ENCODE measurements around the gene KCNQ1.

The KCNQ1 gene

DNA sequence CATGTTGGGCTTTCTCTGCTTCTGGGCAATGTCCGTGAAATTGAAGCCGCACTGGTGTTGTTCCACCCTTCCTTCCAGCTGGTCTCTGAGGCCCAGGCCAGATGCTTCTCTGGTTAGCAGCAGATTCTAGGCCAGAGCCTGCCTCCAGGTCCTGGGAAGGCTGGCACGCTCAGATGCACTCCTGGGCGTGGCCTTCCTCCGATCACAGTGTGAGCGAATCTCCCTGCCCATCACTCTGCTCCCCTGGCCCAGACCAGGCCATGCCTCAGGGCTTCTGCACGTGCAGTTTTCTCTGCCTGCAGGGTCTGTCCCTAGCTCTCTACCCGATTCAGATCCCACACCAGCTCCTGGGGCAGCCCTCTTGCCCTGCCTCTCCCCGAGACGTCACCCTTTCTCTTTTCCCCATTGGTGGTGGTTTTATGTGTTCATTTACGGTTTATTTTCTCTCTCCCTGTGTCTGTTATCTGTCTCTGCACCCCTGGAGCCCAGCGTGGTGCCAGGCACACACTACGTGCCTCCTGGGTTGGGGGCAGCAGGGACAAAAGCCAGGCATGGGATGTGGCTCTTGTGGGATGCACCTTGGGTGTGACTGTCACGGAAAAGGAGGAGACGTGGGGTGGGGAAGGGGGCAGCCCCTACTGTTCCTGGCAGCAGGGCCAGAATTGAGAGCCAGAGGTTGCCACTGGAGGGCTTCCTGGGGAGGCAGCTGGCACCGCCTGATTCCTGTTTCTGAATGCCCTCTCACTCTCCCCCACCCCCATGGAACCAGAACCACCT lies 66.0 kb downstream of the KCNQ1 start:
- no peak for DNase-seq (ENCODE audit: low read depth)

DNA sequence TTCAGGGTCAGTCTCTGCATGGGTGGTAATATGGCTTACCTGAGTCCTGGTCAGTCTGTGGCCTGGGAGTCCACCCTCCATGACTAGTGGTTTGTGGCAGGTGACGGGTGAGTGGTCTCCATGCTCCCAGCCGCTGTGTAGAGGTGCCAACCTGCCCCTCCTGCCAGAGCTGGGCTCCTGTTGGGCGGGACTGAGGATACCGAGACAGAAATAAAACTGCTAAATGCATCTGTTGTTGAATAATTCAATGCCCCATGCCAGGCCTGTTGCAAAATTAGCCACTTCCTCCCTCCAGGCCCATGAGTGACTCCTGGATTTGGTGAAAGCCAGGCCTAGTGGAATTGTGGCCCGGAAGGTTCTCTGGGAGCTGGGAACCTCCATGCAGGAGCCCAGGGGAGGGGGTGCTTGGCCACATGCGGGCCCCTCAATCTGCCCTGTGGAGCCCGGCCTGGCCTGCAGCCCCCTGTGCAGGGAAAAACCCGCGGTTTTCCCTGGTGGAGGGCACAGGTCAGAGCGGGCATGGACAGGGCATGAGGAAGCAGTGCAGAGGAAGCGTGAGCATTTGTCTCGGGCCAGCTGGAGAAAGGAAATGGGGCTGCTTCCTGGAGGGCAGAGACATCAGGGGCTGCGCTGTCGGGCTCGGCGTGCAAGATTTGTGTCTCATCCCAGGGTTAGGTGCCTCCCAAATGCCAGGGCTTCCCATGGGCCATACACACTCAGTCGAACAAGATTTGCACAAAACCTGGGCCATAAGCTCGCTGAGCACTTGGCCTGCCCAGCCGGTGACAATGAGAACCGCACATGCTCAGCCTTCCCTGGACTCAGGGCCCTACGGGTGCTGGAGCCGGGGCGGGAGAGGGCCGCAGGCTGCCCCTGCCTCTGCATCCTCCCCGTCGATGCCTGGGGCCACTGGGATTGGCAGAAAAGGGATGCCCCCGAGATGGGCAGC lies 66.9 kb downstream of the KCNQ1 start:
- DNase-seq (ENCODE audit: low read depth): no peak

DNA sequence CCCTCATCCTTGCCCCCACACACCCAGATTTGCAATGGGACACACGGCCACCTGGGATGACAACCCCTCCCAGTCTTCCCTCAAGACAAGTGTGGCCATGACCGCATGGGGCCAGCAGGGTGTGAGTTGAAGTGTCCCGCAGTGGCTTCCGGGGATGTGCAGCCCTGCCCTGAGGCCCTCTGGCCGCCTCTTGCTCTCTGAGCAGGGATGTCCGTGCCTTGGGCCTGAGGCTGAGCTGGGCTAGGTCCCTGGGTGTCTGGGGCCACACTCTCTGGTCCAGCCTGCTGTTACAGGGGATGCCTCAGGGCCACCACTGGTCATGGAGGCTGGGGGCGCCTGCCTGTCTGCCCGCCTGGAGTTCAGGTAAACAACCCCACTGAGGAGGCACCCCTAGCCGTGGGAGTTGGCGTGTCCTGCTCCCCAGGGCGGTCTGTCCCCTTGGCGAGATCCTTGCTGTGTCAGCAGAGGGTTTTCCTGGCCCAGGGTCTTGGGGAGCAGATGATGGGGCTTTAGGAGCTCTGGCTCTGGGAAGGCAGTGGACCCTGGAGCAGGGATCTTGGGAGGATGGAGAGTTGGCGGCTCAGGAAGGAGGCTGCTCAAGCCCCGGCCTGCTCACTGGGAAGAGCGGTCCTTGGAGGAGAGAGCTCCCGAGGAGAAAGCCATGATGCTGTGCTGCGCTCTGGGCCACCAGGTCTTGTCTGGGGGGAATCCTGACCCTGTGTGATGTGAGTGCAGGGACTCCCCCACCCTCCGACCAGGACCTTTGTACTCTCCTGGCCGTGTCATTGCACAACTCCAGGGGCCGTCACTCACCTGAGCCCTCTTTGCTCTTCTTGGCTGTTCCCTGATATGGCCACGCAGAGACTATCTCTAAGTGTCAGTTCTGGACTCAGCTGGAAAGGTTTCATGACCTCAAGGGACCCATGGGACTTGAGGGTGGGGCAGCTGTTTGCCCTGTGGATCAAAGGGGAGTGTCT lies 67.9 kb downstream of the KCNQ1 start:
- no peak for DNase-seq (ENCODE audit: low read depth)

DNA sequence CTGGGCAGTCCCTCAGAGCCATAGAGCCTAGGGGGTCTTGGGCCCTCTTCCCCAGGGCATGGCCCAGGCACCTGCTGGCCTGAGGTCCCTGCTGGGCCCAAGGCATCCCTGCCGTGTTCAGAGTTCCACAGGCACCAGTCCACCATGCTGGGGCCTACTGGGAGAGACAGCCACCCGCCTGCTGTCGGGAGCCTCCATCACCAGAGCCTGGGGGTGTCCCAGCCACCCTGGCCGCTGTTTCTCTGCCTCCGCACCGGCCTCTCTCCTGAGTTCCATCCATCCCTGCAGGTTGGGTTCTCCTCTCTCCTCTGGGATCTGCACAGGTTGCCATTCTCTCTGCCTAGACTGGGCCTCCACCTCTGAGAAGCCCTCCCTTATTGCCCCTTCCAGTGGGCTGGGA lies 68.6 kb downstream of the KCNQ1 start:
- no peak for DNase-seq (ENCODE audit: low read depth)

DNA sequence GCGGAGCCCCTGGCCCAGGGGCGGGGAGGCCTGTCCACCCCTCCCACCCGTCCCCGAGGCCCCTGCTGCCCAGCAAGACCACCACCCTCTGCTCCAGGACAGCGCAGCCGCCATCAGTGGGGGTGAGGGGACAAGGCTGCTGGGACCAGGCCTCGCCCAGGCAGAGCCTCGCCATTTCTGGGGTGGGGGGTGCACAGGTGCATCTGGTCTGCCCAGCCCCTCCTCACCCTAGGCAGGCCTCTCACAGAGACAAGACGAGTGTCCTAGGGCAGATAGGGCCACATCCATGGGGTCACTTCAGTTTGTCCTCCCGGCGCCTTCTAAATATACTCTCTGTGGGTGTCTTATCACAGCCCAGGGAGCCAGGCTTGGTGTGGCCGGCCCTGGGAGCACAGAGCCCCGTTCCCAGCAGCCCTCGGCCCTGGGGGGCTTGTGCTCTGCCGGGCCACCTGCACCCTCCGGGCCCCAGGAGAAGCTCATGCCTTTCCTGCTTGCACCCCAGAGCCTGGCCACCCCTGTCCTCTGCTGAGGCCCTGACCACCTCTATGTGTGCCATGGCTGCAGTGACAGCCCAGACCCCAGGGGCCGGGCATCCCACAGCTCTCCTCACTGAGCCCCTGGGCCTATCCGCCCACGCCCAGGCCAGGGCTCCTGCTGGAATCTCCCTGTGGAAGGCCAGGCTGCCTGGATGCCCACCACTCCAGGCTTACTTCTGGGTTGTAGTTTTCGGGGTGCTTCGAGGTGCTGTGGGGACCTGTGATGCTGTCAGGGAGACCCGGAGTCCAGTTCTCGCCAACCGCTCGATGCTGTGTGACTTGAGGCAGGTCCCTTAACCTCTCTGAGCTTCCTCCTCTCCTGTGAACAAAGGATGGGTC lies 70.8 kb downstream of the KCNQ1 start:
- DNase-seq (ENCODE audit: low read depth): no peak

DNA sequence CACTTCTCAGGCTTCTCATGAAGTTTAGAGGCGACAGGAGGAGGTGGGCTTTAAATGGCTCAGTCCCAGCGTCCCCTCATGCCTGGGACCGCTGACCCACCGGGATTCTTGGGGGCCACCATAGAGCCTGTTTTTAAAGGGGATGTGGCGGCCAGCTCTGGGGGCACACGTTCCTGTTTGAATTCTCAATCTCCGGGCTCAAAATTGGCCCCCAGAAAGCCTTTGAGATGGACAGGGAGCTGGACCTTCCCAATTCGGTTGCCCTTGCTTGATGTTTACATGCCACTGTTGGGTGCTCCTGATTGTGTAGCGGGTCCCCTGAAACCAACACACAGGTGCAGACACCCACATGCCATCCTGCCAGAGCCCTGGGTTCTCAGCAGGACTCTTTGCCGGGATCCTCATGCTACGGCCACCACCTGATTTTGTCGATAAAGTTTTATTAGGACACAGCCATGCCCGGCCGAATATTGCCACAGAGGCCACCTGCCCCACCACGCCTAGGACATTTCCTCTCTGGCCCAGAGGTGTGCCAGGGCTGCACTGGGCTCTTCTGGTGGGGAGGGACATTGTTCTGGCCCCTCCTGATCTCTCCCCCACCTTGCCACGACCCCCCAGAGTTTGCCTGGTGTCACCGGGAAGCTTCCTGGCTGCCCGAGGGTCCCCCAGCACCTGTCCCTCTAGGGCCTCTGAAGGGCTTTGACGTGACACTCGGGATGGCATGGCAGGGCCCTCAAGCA lies 71.6 kb downstream of the KCNQ1 start:
- DNase-seq (ENCODE audit: low read depth): no peak

DNA sequence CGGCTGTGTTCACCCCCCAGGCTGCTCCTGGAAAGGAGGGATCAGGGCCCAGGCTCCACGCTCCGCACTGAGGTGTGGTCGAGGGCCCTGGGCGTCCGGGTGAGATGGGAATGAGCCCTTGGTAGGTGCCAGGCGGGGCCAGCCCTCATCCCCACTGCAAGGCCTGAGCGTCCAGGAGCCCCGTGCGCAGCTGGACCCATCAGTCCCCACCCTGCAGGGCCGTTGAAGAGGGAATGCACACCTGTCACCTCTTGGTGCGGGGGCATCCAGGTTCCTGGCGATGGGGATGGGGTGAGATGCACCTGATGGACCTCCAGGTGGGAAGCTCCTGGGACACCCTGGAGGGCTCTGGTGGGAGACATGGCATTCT lies 72.2 kb downstream of the KCNQ1 start:
- DNase-seq (ENCODE audit: low read depth): no peak

DNA sequence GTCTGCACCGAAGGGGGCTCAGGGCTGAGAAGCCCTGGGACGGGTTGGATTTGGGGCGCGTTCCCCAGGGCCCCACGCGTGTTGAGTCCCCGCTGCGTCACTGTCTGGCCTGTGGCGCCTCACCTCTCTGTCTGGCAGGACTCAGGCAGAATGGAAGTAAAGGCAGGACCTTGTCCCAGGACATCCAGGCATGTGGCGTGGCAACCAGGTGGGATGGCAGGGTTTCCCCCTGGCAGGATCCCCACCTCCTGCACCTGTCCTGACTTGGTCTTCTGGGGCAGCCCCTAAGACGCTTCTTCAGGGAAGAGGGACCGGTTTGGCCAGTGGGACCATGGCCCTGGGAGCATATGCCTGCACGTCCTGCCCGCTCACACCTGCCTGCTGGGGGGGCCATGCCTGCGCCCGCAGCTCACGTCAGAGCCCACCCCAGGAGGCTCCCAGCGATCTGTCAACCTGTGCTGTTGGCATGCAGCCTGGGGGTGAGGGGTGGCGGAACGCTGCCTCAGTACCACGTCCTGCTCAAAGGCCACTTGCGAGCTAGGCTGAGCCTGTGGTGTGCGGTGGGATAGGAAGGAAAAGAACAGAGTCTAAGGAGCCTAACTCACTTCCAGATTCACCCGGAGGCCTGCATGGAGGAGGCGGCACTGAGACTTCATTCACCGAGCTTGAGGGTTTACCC lies 72.7 kb downstream of the KCNQ1 start:
- no peak for DNase-seq (ENCODE audit: low read depth)

DNA sequence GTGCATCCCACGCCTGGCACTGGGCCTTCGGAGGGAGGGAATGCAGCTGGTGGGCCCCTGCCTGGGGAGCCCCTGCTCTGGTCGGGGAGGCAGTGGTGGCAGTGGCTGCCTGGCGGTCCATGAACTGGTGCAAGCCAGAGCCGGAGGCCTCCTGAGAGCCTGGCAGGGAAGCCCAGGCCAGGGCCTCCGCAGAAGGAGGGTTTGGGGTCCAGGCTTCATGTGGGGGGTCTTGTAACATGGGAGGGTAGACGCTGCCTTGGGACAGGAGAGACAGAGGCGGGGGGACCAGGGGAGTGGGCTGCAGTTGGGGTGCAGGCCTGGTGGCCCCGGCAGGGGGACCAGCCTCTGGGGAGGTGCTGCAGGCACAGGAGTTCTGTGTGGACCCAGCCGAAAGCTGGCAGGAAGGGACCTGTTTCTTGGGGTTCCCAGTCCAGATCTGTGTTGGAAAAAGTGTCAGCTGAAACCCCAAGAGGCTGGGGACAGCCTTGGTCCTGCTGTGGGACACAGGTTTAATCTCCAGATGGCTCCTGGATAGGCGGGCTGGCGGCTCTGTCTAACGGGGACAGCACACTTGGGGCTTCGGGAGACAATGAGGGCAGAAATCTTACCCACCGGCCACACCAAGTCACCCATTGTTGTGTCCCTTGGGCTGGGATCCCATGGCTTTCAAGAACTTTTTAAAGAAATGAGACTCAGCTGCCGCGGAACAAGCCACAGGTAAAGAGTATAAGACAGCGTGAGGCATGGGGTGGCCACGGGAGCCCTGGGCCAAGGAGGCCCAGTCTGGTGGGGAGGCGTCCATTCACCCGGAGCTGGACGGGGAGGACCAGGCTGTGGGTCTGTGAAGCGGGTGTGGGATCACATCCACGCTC lies 73.5 kb downstream of the KCNQ1 start:
- no peak for DNase-seq (ENCODE audit: low read depth)

DNA sequence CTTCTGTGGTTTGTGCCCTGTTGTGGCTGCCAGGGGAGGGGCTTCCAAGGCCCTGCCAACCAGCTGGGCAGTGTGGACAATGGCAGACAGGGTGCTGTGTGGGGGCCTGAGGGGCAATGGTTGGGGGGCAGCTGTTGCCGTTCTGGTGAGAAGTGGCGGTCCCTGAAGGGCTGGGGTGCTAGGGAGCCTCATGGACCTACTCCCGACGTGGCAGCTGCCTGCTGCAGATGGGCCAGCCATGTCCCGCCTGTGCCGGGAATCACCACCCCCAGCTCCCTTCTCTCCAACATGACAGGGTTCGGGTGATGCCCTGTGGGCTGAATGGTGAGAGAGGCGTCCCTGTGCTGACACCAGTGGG lies 74.2 kb downstream of the KCNQ1 start:
- no peak for DNase-seq (ENCODE audit: low read depth)

DNA sequence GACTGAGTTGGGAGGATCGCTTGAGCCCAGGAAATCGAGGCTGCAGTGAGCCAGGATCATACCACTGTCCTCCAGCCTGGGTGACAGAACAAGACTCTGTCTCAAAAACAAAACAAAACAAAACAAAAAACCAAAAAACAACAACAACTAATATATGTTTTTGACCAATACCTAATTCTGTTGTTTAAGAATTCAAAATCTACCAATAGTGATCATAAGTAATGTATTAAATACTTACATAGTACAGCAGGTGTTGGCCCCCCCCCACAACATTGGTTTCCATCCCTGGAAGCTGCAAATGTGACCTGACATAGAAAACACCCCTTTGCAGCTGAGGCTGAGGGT lies 74.7 kb downstream of the KCNQ1 start:
- no peak for DNase-seq (ENCODE audit: low read depth)

DNA sequence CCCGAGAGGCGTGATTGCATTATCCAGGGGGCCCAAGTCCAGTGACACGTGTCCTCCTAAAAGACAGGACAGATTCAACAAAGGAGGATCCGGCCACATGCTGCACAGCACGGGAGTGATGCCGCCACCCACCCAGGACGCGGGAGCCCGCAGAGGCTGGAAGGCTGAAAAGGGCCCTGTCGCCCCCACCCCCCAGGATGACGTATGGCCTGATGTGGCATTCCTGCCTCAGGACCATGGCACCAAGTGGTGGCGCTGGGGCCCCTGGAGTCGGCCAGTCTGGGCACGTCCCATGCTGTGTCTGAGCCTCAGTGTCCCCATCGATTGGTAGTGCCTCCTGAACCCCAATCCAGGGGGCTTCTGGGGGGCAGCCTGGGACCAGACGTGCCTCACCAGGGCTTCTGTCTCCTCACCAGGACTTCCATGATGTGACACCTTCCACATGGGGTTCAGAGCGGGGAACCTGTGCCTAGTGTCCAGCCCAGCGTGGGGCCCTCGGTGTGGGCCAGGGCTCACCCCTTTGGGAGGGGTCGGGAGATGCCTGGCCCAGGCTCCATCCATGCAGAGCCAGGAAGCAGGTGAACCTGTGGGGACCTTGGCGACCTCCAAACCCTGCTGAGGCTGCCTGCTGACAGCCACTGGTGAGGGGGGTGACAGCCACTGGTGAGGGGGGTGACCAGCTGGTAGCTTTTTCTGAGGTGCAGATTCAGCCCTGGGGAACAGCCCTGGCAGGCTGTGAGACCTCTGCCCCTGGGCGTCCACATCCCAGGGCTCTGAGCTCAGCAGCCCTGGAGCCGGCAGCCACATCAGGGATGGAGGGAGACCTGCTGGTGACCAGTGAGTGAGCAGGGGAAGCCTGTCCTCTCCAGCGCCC lies 75.3 kb downstream of the KCNQ1 start:
- DNase-seq (ENCODE audit: low read depth): no peak

DNA sequence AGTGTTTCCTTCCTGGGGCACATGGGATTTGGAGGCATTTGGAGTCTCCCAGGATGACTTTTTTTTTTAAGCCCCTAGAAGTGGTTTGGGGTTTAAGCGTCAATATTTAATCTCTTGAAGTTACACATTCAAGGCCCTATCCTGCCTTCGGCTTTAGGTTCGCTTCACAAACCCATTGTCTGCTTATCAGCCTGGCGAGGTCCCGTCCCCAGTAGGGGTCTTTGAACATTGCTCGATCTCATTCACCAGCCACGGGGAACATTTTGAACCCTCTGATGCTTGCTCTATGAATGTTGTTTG lies 75.9 kb downstream of the KCNQ1 start:
- DNase-seq (ENCODE audit: low read depth): no peak

DNA sequence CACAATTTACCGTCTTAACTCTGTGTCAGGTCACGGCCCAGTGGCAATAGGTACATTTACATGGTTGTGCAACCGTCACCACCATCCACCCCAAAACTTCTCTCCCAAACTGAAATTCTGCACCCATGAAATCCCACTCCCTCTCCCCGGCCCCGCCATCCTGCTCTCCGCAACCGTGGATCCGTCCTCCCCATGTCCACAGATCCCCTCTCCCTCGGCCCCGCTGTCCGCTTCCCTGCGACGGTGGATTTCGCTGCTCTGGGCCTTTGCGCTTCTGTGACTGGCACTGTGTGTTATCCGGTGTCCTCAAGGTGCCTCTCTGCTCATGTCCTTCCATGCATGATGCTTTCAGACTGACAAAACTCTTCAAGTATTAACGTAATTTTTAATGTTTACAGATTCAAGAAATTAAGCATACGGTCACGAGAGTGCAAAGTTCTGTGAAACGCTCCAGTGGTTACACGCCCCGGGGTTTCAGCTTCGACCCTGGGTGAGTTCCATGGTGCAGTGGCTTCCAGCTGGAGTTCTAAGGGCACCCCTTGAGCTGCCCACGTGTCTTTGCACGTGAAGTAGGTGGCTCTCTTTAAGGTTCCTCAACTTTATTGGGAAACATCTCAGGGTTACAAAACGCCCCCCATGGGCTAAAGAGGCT lies 76.4 kb downstream of the KCNQ1 start:
- DNase-seq (ENCODE audit: low read depth): no peak

DNA sequence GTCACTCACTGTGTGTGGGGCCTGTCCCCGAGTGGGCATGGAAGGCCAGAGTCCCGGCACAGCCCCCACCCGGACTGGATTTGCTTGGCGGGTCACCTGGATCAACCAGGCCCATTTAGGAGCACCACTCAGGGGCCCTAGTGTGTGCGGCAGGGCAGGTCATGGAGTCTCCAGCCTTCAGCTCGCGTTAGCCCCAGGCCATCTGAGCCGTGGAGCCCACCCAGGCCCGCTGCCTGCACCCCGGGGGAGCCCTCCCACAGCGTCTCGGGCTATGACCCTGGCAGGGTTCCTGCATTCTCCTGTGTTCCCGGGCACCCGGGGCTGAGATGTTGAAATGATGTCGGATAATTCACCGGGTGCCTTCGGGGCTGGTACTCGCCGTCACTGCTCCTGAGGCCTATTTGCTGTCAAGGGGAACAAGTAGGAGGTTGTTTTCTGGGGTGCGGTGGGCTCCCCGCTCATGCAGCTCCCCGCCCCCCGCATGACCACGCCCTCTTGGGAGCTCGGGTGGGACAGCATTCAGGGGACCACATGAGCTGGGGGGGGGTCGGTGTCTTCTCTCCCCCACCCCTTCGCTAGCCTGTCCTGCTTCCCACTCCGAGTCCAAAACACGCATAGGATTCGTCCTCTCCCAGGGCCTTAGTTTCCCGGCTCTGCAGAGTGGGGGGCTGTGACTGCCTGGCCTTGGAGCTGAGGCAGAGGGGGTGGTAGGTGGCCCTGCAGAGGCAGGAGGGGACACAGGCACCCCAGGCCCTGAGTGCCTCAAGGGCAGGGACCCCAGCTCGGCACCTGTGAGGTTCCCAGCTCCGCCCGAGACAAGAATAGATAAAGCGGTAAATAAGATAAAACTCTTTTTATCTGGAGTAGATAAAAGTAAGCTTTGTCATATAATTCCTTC lies 77.2 kb downstream of the KCNQ1 start:
- no peak for DNase-seq (ENCODE audit: low read depth)

DNA sequence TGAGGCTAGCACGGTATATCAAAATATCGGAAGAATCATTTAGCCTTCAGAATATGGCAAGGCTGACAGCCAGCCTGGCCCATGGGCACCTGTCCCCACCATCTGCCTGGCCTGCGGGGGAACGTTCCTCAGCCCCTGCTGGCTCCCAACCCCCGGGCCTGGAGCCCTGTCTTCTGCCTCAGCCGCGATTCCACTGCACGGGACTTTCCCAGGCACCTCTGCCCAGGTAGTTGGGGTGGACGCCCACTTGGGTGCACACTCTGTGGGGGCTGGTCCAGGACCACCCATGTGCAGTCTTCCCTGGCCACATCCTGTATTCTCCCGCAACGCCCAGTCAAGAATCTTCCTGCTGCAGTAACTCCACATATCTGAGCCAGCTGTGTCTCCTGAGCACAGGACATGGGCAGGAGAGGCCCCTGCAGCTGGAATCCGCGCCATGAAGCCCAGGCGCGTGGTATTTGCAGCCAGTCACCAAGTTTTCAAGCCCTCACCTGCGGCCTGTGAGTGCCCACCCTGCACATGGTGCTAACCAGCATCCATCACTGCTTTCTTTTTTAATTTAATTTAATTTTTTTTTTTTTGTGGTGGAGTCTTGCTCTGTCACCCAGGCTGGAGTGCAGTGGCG lies 77.9 kb downstream of the KCNQ1 start:
- DNase-seq (ENCODE audit: low read depth): no peak
